K562 (cell line): ENCODE results near the gene C4A. TPM values are rescaled to one million over a fixed set of nuclear protein-coding genes. Genes with fewer than 3 reads are reported as not detected.

ENCODE experiments used
- ARID1B ChIP-seq: fragments of 450-650 bp; IDR thresholded peaks from 2 replicates; pipeline ENCODE4 v1.6.1; 2016; ENCODE audit warnings: antibody characterized with exemption, mild to moderate bottlenecking, inconsistent platforms
- ARNT ChIP-seq, 2 experiments: fragments of 450-650 bp; IDR thresholded peaks; 2 replicates each; pipeline ENCODE4 v1.6.1; 2016; ENCODE audit warnings: mild to moderate bottlenecking in 1 of 2
- CEBPG ChIP-seq, 3 experiments: fragments of 200-800 bp in 1 of 3; sonication (Bioruptor generic) in 1 of 3; sonication (generic) in 1 of 3; formaldehyde crosslinking in 1 of 3; IDR thresholded peaks in 2 of 3; conservative IDR thresholded peaks in 1 of 3; 2 replicates each; pipeline versions ENCODE4 v1.6.1 to v1.8.0; 2016 to 2022; ENCODE audit warnings: missing compliant biosample characterization in 2 of 3, missing genetic modification characterization in 2 of 3, mild to moderate bottlenecking in 1 of 3, missing genetic modification reagents in 1 of 3
- CEBPZ ChIP-seq: fragments of 150-350 bp; IDR thresholded peaks from 2 replicates; pipeline ENCODE4 v1.6.1; 2014; ENCODE audit warnings: low read depth, mild to moderate bottlenecking, low read length, borderline replicate concordance
- ETV6 ChIP-seq, 3 experiments: fragments of 150-350 bp in 1 of 3; sonication (generic) in 1 of 3; formaldehyde crosslinking in 1 of 3; IDR thresholded peaks; 2 replicates each; pipeline versions ENCODE4 v1.6.1 to v1.8.0; 2014 to 2022; ENCODE audit warnings: borderline replicate concordance in 2 of 3, low read depth in 2 of 3, antibody characterized with exemption in 1 of 3, low read length in 1 of 3, mild to moderate bottlenecking in 1 of 3, missing genetic modification reagents in 1 of 3
- IRF2 ChIP-seq: sonication (generic); formaldehyde crosslinking; IDR thresholded peaks from 2 replicates; pipeline ENCODE4 v1.8.1; 2022; ENCODE audit warnings: mild to moderate bottlenecking, missing genetic modification reagents
- KDM5B ChIP-seq: fragments of 200-600 bp; sonication (generic); IDR thresholded peaks from 2 replicates; pipeline ENCODE4 v1.6.1; 2012; ENCODE audit warnings: low read depth, mild to moderate bottlenecking, moderate library complexity, low read length, control low read depth, inconsistent platforms; ENCODE audit not compliant: insufficient replicate concordance
- POLR2A ChIP-seq: fragments of 450-650 bp; conservative IDR thresholded peaks from 2 replicates; pipeline ENCODE4 v1.6.1; 2016
- POLR2B ChIP-seq: fragments of 450-650 bp; IDR thresholded peaks from 2 replicates; pipeline ENCODE4 v1.6.1; 2018; ENCODE audit warnings: low read depth; ENCODE audit not compliant: partially characterized antibody
- RERE ChIP-seq: sonication (generic); formaldehyde crosslinking; IDR thresholded peaks from 2 replicates; pipeline ENCODE4 v1.8.0; 2023; ENCODE audit warnings: missing genetic modification reagents, mild to moderate bottlenecking, borderline replicate concordance
- RNF219 ChIP-seq: fragments of 250-450 bp; sonication (Bioruptor Pico); IDR thresholded peaks from 2 replicates; pipeline ENCODE4 v1.5.0; 2022; ENCODE audit warnings: mild to moderate bottlenecking
- ZNF165 ChIP-seq: fragments of 250-450 bp; sonication (Bioruptor Pico); IDR thresholded peaks from 2 replicates; pipeline ENCODE4 v1.4.0; 2020; ENCODE audit warnings: borderline replicate concordance
- ZNF263 ChIP-seq: sonication (generic); formaldehyde crosslinking; IDR thresholded peaks from 2 replicates; pipeline ENCODE4 v1.8.0; 2022; ENCODE audit warnings: mild to moderate bottlenecking, missing genetic modification reagents, borderline replicate concordance
- ZNF707 ChIP-seq: fragments of 250-450 bp; sonication (Bioruptor Pico); conservative IDR thresholded peaks from 2 replicates; pipeline ENCODE4 v1.8.0; 2022; ENCODE audit warnings: inconsistent platforms, mild to moderate bottlenecking, moderate library complexity
- polyA plus RNA-seq, 8 experiments: library from polyadenylated mRNA; depleted of rRNA in 4 of 8; stranded (reverse) in 5 of 8; unstranded in 3 of 8; fragments of >200 nt; fragmentation: Nextera tagmentation in 2 of 8; fragmentation: Illumina TruSeq in 1 of 8; extraction: Ambion mirVana in 2 of 8; extraction: Trizol in 1 of 8; gene quantifications; 2 replicates each; pipeline versions ENCODE4 v1.2.1 to v1.2.3, GENCODE V29; 2011 to 2014; ENCODE audit warnings: inconsistent platforms in 1 of 8, missing spikeins in 1 of 8
- total RNA-seq, 7 experiments: library from RNA; depleted of rRNA in 6 of 7; stranded (reverse); fragments of >200 nt in 6 of 7; fragmentation: Illumina TruSeq in 2 of 7; extraction: Trizol in 2 of 7; gene quantifications; 2 replicates each; pipeline versions ENCODE4 v1.2.1 to v1.2.3, GENCODE V29; 2011 to 2021; ENCODE audit warnings: low replicate concordance in 1 of 7

The C4A gene
- total and polyA plus RNA-seq, 9 of the 15 experiments (the other 6 are each of a cell fraction or from before 2014, with no cell fraction given), result 0.27 to 7.6 (median 5.0) TPM

GRCh38 chr6:31972709-31973350, 9.0 kb upstream of the C4A start (continued):
- TF ChIP-seq RNF219 (0 out of 2 replicates have a peak, but pooled peaks have one; percentile 6), ETV6 (IDR thresholded peaks at IDR 0.05; ENCODE audit: borderline replicate concordance in 1 of 2, low read depth in 2 of 2, low read length in 1 of 2) (no peak), ETV6 (CRISPR knock-in tag; IDR thresholded peaks at IDR 0.05; ENCODE audit: borderline replicate concordance) (0 out of 2 replicates have a peak, but pooled peaks have one; percentile 79), CEBPG (CRISPR knock-in tag; IDR thresholded peaks at IDR 0.05) (peak; percentile 34; the same call in 1 of the 2 replicates), CEBPG (tag; conservative IDR thresholded peaks at IDR 0.05 in 1 of 2, IDR thresholded peaks at IDR 0.05 in 1 of 2) (no peak), POLR2B (peak; percentile 81), ZNF263 (peak; percentile 62; the same call in 1 of the 2 replicates), ARID1B (peak; percentile 67), ZNF165 (CRISPR knock-in tag) (no peak), POLR2A (peak; percentile 54), IRF2 (no peak), ARNT (IDR thresholded peaks at IDR 0.05) (peak; percentile 24 to 51; a peak in 2 of 4 replicates), KDM5B (peak; percentile 80), CEBPZ (no peak), ZNF707 (CRISPR knock-in tag) (0 out of 2 replicates have a peak, but pooled peaks have one; percentile 48), RERE (0 out of 2 replicates have a peak, but pooled peaks have one; percentile 47)
